H1 (cell line): ENCODE data around the gene MEA1. TPM values are rescaled to one million over a fixed set of nuclear protein-coding genes. Genes with fewer than 3 reads are reported as not detected.

Experiments used
- CTCF ChIA-PET: fragments of 300-600 bp; sonication (Branson Sonifier 250); formaldehyde crosslinking; loops from one replicate; lab custom pipeline; 2021; ENCODE audit not compliant: partially characterized antibody; lab: Charles Lee
- POLR2A ChIA-PET: fragments of 300-600 bp; sonication (Branson Sonifier 250); formaldehyde crosslinking; loops from one replicate; lab custom pipeline; 2021; ENCODE audit warnings: inconsistent platforms; ENCODE audit not compliant: partially characterized antibody; lab: Charles Lee
- DNase-seq, 2 experiments: peaks; one replicate each; pipeline versions ENCODE4 v3.0.0 to v3.0.0-alpha.2; 2010 to 2022; ENCODE audit warnings: low spot score in 2 of 2, low read depth in 1 of 2, mixed read lengths in 1 of 2
- FAIRE-seq: peaks from 2 replicates; lab custom pipeline; 2011; peaks lifted over from hg19 to GRCh38; lab: Jason Lieb, UNC
- H2AFZ ChIP-seq: 2 replicates; pipeline ENCODE4 v1.8.1; 2012; ENCODE audit warnings: low read length, inconsistent platforms
- H2AK5ac ChIP-seq: 2 replicates; pipeline ENCODE4 v1.6.1; 2013; ENCODE audit warnings: low read depth, low read length
- H2BK120ac ChIP-seq: replicated peaks from 2 replicates; pipeline ENCODE3; 2013; ENCODE audit warnings: low read depth, low read length, inconsistent platforms
- H2BK12ac ChIP-seq: 2 replicates; pipeline ENCODE4 v1.6.1; 2013; ENCODE audit warnings: low read depth, low read length
- H2BK15ac ChIP-seq: 2 replicates; pipeline ENCODE4 v1.6.1; 2013; ENCODE audit warnings: low read length
- H2BK20ac ChIP-seq: 2 replicates; pipeline ENCODE4 v1.6.1; 2013; ENCODE audit warnings: low read length
- H2BK5ac ChIP-seq: 2 replicates; pipeline ENCODE4 v1.6.1; 2013; ENCODE audit warnings: low read depth, low read length
- H3K14ac ChIP-seq: 2 replicates; pipeline ENCODE4 v1.6.1; 2013; ENCODE audit warnings: inconsistent platforms; ENCODE audit not compliant: insufficient read length
- H3K18ac ChIP-seq: 2 replicates; pipeline ENCODE4 v1.6.1; 2013; ENCODE audit warnings: low read length; ENCODE audit errors: extremely low read depth
- H3K23ac ChIP-seq: 2 replicates; pipeline ENCODE4 v1.6.1; 2013; ENCODE audit warnings: inconsistent platforms; ENCODE audit not compliant: insufficient read length
- H3K23me2 ChIP-seq: 2 replicates; pipeline ENCODE4 v1.6.1; 2013; ENCODE audit warnings: low read depth, low read length
- H3K27ac ChIP-seq: 2 replicates; pipeline ENCODE4 v1.6.1; 2011; ENCODE audit warnings: low read depth, low read length, inconsistent platforms
- H3K27me3 ChIP-seq, 4 experiments: replicated peaks in 1 of 4; 1 replicate in 1 of 4; 2 replicates in 3 of 4; pipeline versions ENCODE4 v1.6.1 to v1.8.1; 2011 to 2013; ENCODE audit warnings: low read length in 3 of 4, mild to moderate bottlenecking in 3 of 4, inconsistent platforms in 2 of 4, mixed read lengths in 2 of 4, moderate library complexity in 1 of 4; ENCODE audit not compliant: control insufficient read depth in 3 of 4, insufficient read depth in 3 of 4; ENCODE audit errors: extremely low read depth in 1 of 4
- H3K36me3 ChIP-seq, 4 experiments: 2 replicates each; pipeline versions ENCODE4 v1.6.1 to v1.8.1; 2011 to 2013; ENCODE audit warnings: mild to moderate bottlenecking in 4 of 4, low read length in 3 of 4, moderate library complexity in 2 of 4, control low read depth in 1 of 4, inconsistent platforms in 1 of 4; ENCODE audit not compliant: insufficient read depth in 4 of 4, control insufficient read depth in 2 of 4
- H3K4ac ChIP-seq: replicated peaks from 2 replicates; pipeline ENCODE3; 2013; ENCODE audit warnings: low read length, low read depth, mixed read lengths, inconsistent platforms; ENCODE audit not compliant: insufficient read length
- H3K4me1 ChIP-seq, 4 experiments: replicated peaks in 1 of 4; 1 replicate in 1 of 4; 2 replicates in 3 of 4; pipeline versions ENCODE4 v1.6.1 to v1.8.1; 2011 to 2013; ENCODE audit warnings: low read length in 3 of 4, inconsistent platforms in 2 of 4, mixed read lengths in 1 of 4; ENCODE audit not compliant: insufficient read depth in 4 of 4, control insufficient read depth in 3 of 4
- H3K4me2 ChIP-seq, 2 experiments: 2 replicates each; pipeline versions ENCODE4 v1.6.1 to v1.8.1; 2011 to 2013; ENCODE audit warnings: low read depth in 2 of 2, low read length in 2 of 2, control low read depth in 1 of 2, inconsistent platforms in 1 of 2, mild to moderate bottlenecking in 1 of 2; ENCODE audit not compliant: insufficient read depth in 1 of 2
- H3K4me3 ChIP-seq, 4 experiments: fragments of 200-600, 300-600 bp in 1 of 4; sonication (generic), shearing (Covaris generic), sonication (Bioruptor Twin) in 1 of 4; 2 replicates each; pipeline versions ENCODE4 v1.5.1 to v1.8.1; 2011 to 2016; ENCODE audit warnings: low read length in 4 of 4, low read depth in 3 of 4, control low read depth in 2 of 4, inconsistent platforms in 2 of 4, mild to moderate bottlenecking in 2 of 4, mixed read lengths in 1 of 4, moderate library complexity in 1 of 4; ENCODE audit not compliant: insufficient read depth in 2 of 4; ENCODE audit errors: extremely low read depth in 1 of 4
- H3K56ac ChIP-seq: replicated peaks from 2 replicates; pipeline ENCODE3; 2013; ENCODE audit warnings: low read depth, mild to moderate bottlenecking, mixed read lengths, low read length, inconsistent platforms; ENCODE audit not compliant: insufficient read length
- H3K79me1 ChIP-seq: 2 replicates; pipeline ENCODE4 v1.6.1; 2013; ENCODE audit warnings: low read depth, low read length, control low read depth
- H3K79me2 ChIP-seq, 2 experiments: 2 replicates each; pipeline versions ENCODE4 v1.6.1 to v1.8.1; 2012 to 2013; ENCODE audit warnings: low read length in 2 of 2, mild to moderate bottlenecking in 2 of 2, inconsistent platforms in 1 of 2; ENCODE audit not compliant: insufficient read depth in 2 of 2, control insufficient read depth in 1 of 2
- H3K9ac ChIP-seq, 4 experiments: replicated peaks in 1 of 4; 1 replicate in 1 of 4; 2 replicates in 3 of 4; pipeline versions ENCODE4 v1.6.1 to v1.8.1; 2011 to 2013; ENCODE audit warnings: low read depth in 3 of 4, low read length in 3 of 4, control low read depth in 2 of 4, mild to moderate bottlenecking in 2 of 4, moderate library complexity in 2 of 4, inconsistent platforms in 1 of 4; ENCODE audit errors: extremely low read depth in 1 of 4
- H3K9me3 ChIP-seq, 2 experiments: 2 replicates each; pipeline versions ENCODE4 v1.6.1 to v1.8.1; 2012 to 2013; ENCODE audit warnings: mild to moderate bottlenecking in 2 of 2, moderate library complexity in 2 of 2, control low read depth in 1 of 2, inconsistent platforms in 1 of 2, low read depth in 1 of 2, low read length in 1 of 2, mixed read lengths in 1 of 2; ENCODE audit not compliant: insufficient read depth in 2 of 2
- H4K20me1 ChIP-seq, 2 experiments: replicated peaks in 1 of 2; 2 replicates each; pipeline versions ENCODE3 to v1.8.1; 2011 to 2013; ENCODE audit warnings: inconsistent platforms in 2 of 2, low read length in 2 of 2, mild to moderate bottlenecking in 1 of 2; ENCODE audit not compliant: insufficient read depth in 2 of 2, control insufficient read depth in 1 of 2
- H4K5ac ChIP-seq: 2 replicates; pipeline ENCODE4 v1.6.1; 2013; ENCODE audit warnings: low read length, low read depth, mixed read lengths, inconsistent platforms; ENCODE audit not compliant: insufficient read length
- H4K8ac ChIP-seq: 2 replicates; pipeline ENCODE4 v1.8.0; 2013; ENCODE audit warnings: mild to moderate bottlenecking, moderate library complexity, low read length, inconsistent platforms; ENCODE audit not compliant: insufficient read depth; ENCODE audit errors: extremely low read depth
- H4K91ac ChIP-seq: replicated peaks from 2 replicates; pipeline ENCODE3; 2013; ENCODE audit warnings: low read length, mixed read lengths, inconsistent platforms; ENCODE audit not compliant: insufficient read length
- HDAC2 ChIP-seq, 2 experiments: fragments of 300-600 bp in 1 of 2; sonication (generic) in 1 of 2; IDR thresholded peaks; 2 replicates each; pipeline ENCODE4 v1.6.1; 2011 to 2012; ENCODE audit warnings: low read depth in 2 of 2, low read length in 2 of 2, mild to moderate bottlenecking in 2 of 2, moderate library complexity in 2 of 2, borderline replicate concordance in 1 of 2, inconsistent platforms in 1 of 2
- JUND ChIP-seq: IDR thresholded peaks from 2 replicates; pipeline ENCODE4 v1.6.1; 2011; ENCODE audit warnings: mild to moderate bottlenecking, improper control_type of control experiment, low read length
- KDM5A ChIP-seq: fragments of 200-600 bp; IDR thresholded peaks from 2 replicates; pipeline ENCODE4 v1.7.1; 2012; ENCODE audit warnings: mild to moderate bottlenecking, low read length, inconsistent platforms, mixed read lengths
- NRF1 ChIP-seq: IDR thresholded peaks from 2 replicates; pipeline ENCODE4 v1.6.1; 2011; ENCODE audit warnings: mild to moderate bottlenecking, low read depth, low read length, improper control_type of control experiment
- POLR2AphosphoS5 ChIP-seq: IDR thresholded peaks from 2 replicates; pipeline ENCODE4 v1.6.1; 2011; ENCODE audit warnings: low read depth, low read length
- TBP ChIP-seq: IDR thresholded peaks from 2 replicates; pipeline ENCODE4 v1.6.1; 2011; ENCODE audit warnings: low read depth, low read length, improper control_type of control experiment
- WGBS, 2 experiments: shearing (Covaris generic) in 1 of 2; methylation state at CpG; one replicate each; pipeline versions ENCODE4 v1.1.6 to v1.1.7; 2013 to 2015; ENCODE audit warnings: low lambda C conversion rate in 2 of 2, mixed read lengths in 2 of 2, inconsistent platforms in 1 of 2, low coverage in 1 of 2, missing lambda C conversion rate in 1 of 2; ENCODE audit not compliant: insufficient replicate concordance in 2 of 2, insufficient coverage in 1 of 2, insufficient read length in 1 of 2; ENCODE audit errors: extremely low coverage in 1 of 2, missing lambda C conversion rate in 1 of 2; 5-methylcytosine and 5-hydroxymethylcytosine counted together
- polyA plus RNA-seq, 7 experiments: library from polyadenylated mRNA; depleted of rRNA in 3 of 7; stranded (reverse) in 5 of 7; unstranded in 2 of 7; fragments of >200 nt in 5 of 7; fragments of 200-250 nt in 2 of 7; gene quantifications; 1 replicate in 5 of 7; 2 replicates in 1 of 7; 4 replicates in 1 of 7; pipeline versions ENCODE4 v1.2.1 to v1.2.3, GENCODE V29; 2011 to 2013; ENCODE audit warnings: missing spikeins in 2 of 7, mixed read lengths in 2 of 7
- total RNA-seq: library from RNA; stranded (reverse); fragmentation: NEBNext Ultra II Directional; extraction: Animal tissue kit (Norgen Biotek cat#: 25700); gene quantifications from 2 replicates; pipeline ENCODE4 v1.2.1, GENCODE V29; 2021
- TF ChIP-seq, protein P1 (sequence below): IDR thresholded peaks from 2 replicates; pipeline ENCODE4 v1.6.1; 2011; ENCODE audit warnings: low read depth, mild to moderate bottlenecking, low read length; ENCODE audit not compliant: insufficient read depth
- TF ChIP-seq, protein P2 (sequence below), 3 experiments: IDR thresholded peaks; 1 replicate in 2 of 3; 2 replicates in 1 of 3; pipeline versions ENCODE4 v1.5.1 to v1.6.1; 2011; ENCODE audit warnings: low read length in 3 of 3, mild to moderate bottlenecking in 3 of 3, inconsistent platforms in 2 of 3, low read depth in 1 of 3, moderate library complexity in 1 of 3; ENCODE audit not compliant: insufficient read depth in 1 of 3; ENCODE audit errors: control extremely low read depth in 1 of 3

Gene MEA1
- total and polyA plus RNA-seq, 2 of the 8 experiments (the other 6 are each of a cell fraction or from before 2014, with no cell fraction given) = 94.2 to 96.4 TPM

DNA sequence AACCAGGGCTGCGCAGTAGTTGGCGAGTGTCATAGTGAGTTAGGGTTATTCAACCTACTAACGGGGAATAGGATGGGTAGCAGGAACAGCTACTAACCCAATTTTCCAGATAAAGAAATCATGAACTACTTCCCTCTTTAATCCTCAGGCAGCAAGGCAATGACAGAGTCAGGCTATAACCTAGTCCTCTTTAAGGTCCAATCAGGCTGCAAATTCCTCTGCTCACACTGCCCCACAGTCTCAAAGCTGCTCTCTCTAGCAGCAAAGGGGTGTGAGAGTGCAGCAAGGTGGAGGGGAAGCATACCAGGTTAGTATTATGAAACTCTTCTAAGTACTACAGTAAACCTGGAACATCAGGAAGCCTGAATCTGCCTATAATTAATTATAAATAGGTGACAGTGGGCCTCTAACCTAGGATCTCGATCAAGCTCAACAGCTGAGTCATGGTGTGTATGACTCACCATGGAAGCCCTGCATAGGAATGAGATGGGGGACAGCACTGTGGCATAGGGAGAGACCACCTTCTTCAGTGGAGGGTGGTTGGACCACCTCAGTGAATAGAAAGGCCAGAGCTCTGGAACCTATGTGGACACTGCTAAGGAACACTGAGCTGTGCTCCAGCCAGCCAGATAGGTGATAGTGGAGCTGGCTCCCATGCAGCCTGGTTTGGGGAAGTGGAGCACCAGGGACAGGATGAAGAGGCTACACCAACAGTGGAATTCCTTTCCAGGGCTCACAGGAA is 42.7 kb downstream of the MEA1 start:
- Histone ChIP-seq H4K5ac (no peak overlapping the region), H3K18ac (no peak overlapping the region), H3K4ac (no peak overlapping the region), H2BK5ac (peak overlapping the region; percentile 35; the same call in 1 of the 2 replicates), H3K79me1 (no peaks in the 10 kb centered on the region; the same call in none of the 2 replicates), H2BK120ac (no peak overlapping the region), H3K23ac (no peak overlapping the region), H2BK15ac (no peak overlapping the region), H2BK20ac (no peak overlapping the region), H2BK12ac (0 out of 2 replicates have a peak overlapping the region, but pooled peaks have one; percentile 11), H3K4me2 (no peak overlapping the region), H4K8ac (no peak overlapping the region), H2AFZ (no peak overlapping the region), H3K56ac (no peak overlapping the region), H3K79me2 (no peaks in the 10 kb centered on the region), H3K27me3 (no peaks in the 10 kb centered on the region), H3K4me1 (peaks cover 0 to 3% (median 0%) of the 10 kb centered on the region in 4 experiments; a peak in 2 of 7 replicates), H3K9me3 (no peaks in the 10 kb centered on the region), H3K23me2 (no peaks in the 10 kb centered on the region), H3K36me3 (no peaks in the 10 kb centered on the region; a peak in 1 of 8 replicates), H3K4me3 (no peak overlapping the region), H2AK5ac (no peak overlapping the region), H3K27ac (0 out of 2 replicates have a peak overlapping the region, but pooled peaks have one; percentile 19), H4K91ac (no peak overlapping the region), H3K14ac (no peak overlapping the region), H3K9ac (no peak overlapping the region), H4K20me1 (peaks cover 0 to 2% of the 10 kb centered on the region in 2 experiments)
- DNase-seq = no peak
- 85% methylated on average over 4 of the region's 4 CpGs; no CpG with 5 or more reads in 1 of the 2 experiments for WGBS, 2 experiments
- no peak for FAIRE-seq
- CTCF ChIA-PET = interaction anchor here (0.5 to 4.2 kb wide), 11 partner anchors 8 to 1123 kb away, joined by 3 to 11 read pairs (median 4); partner anchors contain the start of genes KLHDC3, MEA1 and PEX6
- POLR2A ChIA-PET = interaction anchor here (0.6 to 5.9 kb wide), 4 partner anchors 8 to 83 kb away, joined by 3 to 29 read pairs (median 7); partner anchors contain the start of genes CUL7, PEX6 and PPP2R5D
- TF ChIP-seq, protein P1, sequence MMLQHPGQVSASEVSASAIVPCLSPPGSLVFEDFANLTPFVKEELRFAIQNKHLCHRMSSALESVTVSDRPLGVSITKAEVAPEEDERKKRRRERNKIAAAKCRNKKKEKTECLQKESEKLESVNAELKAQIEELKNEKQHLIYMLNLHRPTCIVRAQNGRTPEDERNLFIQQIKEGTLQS = no peak
- no peak for TF ChIP-seq HDAC2 (IDR thresholded peaks at IDR 0.05; ENCODE audit: borderline replicate concordance in 1 of 2, low read depth in 2 of 2, low read length in 2 of 2)
- no peak for TF ChIP-seq NRF1
- no peak for TF ChIP-seq TBP
- TF ChIP-seq, protein P2, sequence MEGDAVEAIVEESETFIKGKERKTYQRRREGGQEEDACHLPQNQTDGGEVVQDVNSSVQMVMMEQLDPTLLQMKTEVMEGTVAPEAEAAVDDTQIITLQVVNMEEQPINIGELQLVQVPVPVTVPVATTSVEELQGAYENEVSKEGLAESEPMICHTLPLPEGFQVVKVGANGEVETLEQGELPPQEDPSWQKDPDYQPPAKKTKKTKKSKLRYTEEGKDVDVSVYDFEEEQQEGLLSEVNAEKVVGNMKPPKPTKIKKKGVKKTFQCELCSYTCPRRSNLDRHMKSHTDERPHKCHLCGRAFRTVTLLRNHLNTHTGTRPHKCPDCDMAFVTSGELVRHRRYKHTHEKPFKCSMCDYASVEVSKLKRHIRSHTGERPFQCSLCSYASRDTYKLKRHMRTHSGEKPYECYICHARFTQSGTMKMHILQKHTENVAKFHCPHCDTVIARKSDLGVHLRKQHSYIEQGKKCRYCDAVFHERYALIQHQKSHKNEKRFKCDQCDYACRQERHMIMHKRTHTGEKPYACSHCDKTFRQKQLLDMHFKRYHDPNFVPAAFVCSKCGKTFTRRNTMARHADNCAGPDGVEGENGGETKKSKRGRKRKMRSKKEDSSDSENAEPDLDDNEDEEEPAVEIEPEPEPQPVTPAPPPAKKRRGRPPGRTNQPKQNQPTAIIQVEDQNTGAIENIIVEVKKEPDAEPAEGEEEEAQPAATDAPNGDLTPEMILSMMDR (IDR thresholded peaks at IDR 0.05; ENCODE audit: control extremely low read depth in 1 of 3, insufficient read depth in 1 of 3, low read depth in 1 of 3, low read length in 3 of 3) = no peak
- no peak for TF ChIP-seq JUND
- TF ChIP-seq POLR2AphosphoS5 = no peak
- no peak for TF ChIP-seq KDM5A
